HCT116 (cell line): ENCODE results near the gene DNMT3B. TPM values are rescaled to one million over a fixed set of nuclear protein-coding genes. Genes with fewer than 3 reads are reported as not detected.

Experiments
- ATAC-seq: fragments of 200-7000 bp; cut with Tn5 transposase; 2 replicates; pipeline ENCODE4 v1.9.1; 2020; ENCODE audit warnings: mild to moderate bottlenecking, moderate library complexity
- BruUV-seq: library from RNA; stranded (reverse); fragments of 400-500 nt; replicated peaks from 2 replicates; lab custom pipeline; 2021; lab: Mats Ljungman, UMichigan
- CTCF ChIA-PET: fragments of 300-600 bp; sonication (Branson Sonifier 250); formaldehyde crosslinking; loops from one replicate; lab custom pipeline; 2021; ENCODE audit warnings: antibody characterized with exemption; lab: Charles Lee
- POLR2A ChIA-PET: fragments of 300-600, 350-600 bp; sonication (Branson Sonifier 250); formaldehyde crosslinking; loops from one replicate; lab custom pipeline; 2021; ENCODE audit warnings: antibody characterized with exemption; lab: Charles Lee
- RAD21 ChIA-PET, 2 experiments: fragments of 300-600 bp; sonication (Branson Sonifier 250); formaldehyde crosslinking; loops; one replicate each; lab custom pipeline; 2023; ENCODE audit warnings: low total read pairs in 2 of 2; ENCODE audit not compliant: uncharacterized antibody in 2 of 2, unreplicated experiment in 2 of 2, low non-redundant PET in 1 of 2; lab: Charles Lee
- DNase-seq: peaks from one replicate; pipeline ENCODE4 v3.0.0-alpha.2; 2010; ENCODE audit warnings: low read depth, low spot score
- H2AFZ ChIP-seq: fragments of 200-600 bp; shearing (Covaris generic), sonication (generic); 2 replicates; pipeline ENCODE4 v1.6.1; 2017; ENCODE audit warnings: low read depth, mixed run types, mixed read lengths, antibody characterized with exemption, low read length; ENCODE audit not compliant: poor library complexity, severe bottlenecking
- H3K27ac ChIP-seq: 2 replicates; pipeline ENCODE4 v1.5.1; 2012; ENCODE audit warnings: low read depth, low read length
- H3K27me3 ChIP-seq: fragments of 200-600 bp; sonication (generic); 2 replicates; pipeline ENCODE4 v1.6.1; 2016; ENCODE audit warnings: mixed run types, low read length, mixed read lengths; ENCODE audit not compliant: insufficient read depth
- H3K36me3 ChIP-seq, 2 experiments: fragments of 200-500 bp in 1 of 2; fragments of 200-600 bp in 1 of 2; sonication (Bioruptor generic) in 1 of 2; sonication (generic) in 1 of 2; 2 replicates each; pipeline versions ENCODE4 v1.5.1 to v1.6.1; 2014 to 2016; ENCODE audit warnings: low read length in 2 of 2, inconsistent platforms in 1 of 2, mixed read lengths in 1 of 2, mixed run types in 1 of 2; ENCODE audit not compliant: insufficient read depth in 2 of 2, control insufficient read depth in 1 of 2
- H3K4me1 ChIP-seq, 2 experiments: fragments of 200-600 bp in 1 of 2; sonication (generic) in 1 of 2; 2 replicates each; pipeline versions ENCODE4 v1.5.1 to v1.6.1; 2012 to 2017; ENCODE audit warnings: low read length in 2 of 2, inconsistent platforms in 1 of 2, mild to moderate bottlenecking in 1 of 2, mixed read lengths in 1 of 2, mixed run types in 1 of 2, moderate library complexity in 1 of 2; ENCODE audit not compliant: insufficient read depth in 2 of 2, control insufficient read depth in 1 of 2
- H3K4me2 ChIP-seq: fragments of 200-600 bp; sonication (generic); 2 replicates; pipeline ENCODE4 v1.6.1; 2017; ENCODE audit warnings: mixed run types, low read length, mixed read lengths
- H3K4me3 ChIP-seq, 2 experiments: fragments of 200-600 bp in 1 of 2; sonication (generic) in 1 of 2; replicated peaks in 1 of 2; 2 replicates each; pipeline ENCODE4 v1.5.1; 2011 to 2016; ENCODE audit warnings: low read length in 2 of 2, control low read depth in 1 of 2, low read depth in 1 of 2, mild to moderate bottlenecking in 1 of 2, mixed read lengths in 1 of 2, mixed run types in 1 of 2
- H3K79me2 ChIP-seq: fragments of 200-600 bp; sonication (generic); 2 replicates; pipeline ENCODE4 v1.6.1; 2017; ENCODE audit warnings: mild to moderate bottlenecking, mixed run types, low read length, moderate library complexity, mixed read lengths; ENCODE audit not compliant: insufficient read depth
- H3K9ac ChIP-seq: fragments of 200-600 bp; sonication (generic); 2 replicates; pipeline ENCODE4 v1.6.1; 2016; ENCODE audit warnings: low read length, mixed read lengths
- H3K9me2 ChIP-seq: fragments of 200-600 bp; sonication (generic), shearing (Covaris generic); 2 replicates; pipeline ENCODE4 v1.6.1; 2017; ENCODE audit warnings: mixed run types, mild to moderate bottlenecking, moderate library complexity; ENCODE audit not compliant: insufficient read depth
- H3K9me3 ChIP-seq, 2 experiments: fragments of 200-500 bp in 1 of 2; fragments of 200-600 bp in 1 of 2; sonication (Bioruptor generic) in 1 of 2; sonication (generic) in 1 of 2; 2 replicates each; pipeline ENCODE4 v1.6.1; 2014 to 2017; ENCODE audit warnings: low read length in 2 of 2, mixed read lengths in 2 of 2, inconsistent platforms in 1 of 2, low read depth in 1 of 2, mild to moderate bottlenecking in 1 of 2, mixed run types in 1 of 2, moderate library complexity in 1 of 2; ENCODE audit not compliant: control insufficient read depth in 1 of 2, insufficient read depth in 1 of 2
- H4K20me1 ChIP-seq: fragments of 200-600 bp; sonication (generic), shearing (Covaris generic); 2 replicates; pipeline ENCODE4 v1.6.1; 2017; ENCODE audit warnings: mixed run types, mild to moderate bottlenecking, moderate library complexity; ENCODE audit not compliant: insufficient read depth
- CBX3 ChIP-seq: IDR thresholded peaks from 2 replicates; pipeline ENCODE4 v1.6.1; 2012; ENCODE audit warnings: low read depth
- CEBPB ChIP-seq: IDR thresholded peaks from 2 replicates; pipeline ENCODE4 v1.6.1; 2012; ENCODE audit warnings: low read depth
- EGR1 ChIP-seq: IDR thresholded peaks from 2 replicates; pipeline ENCODE4 v1.6.1; 2012; ENCODE audit warnings: low read depth
- ELF1 ChIP-seq: IDR thresholded peaks from 2 replicates; pipeline ENCODE4 v1.6.1; 2012; ENCODE audit warnings: low read depth, borderline replicate concordance
- EZH2 ChIP-seq: fragments of 200-600 bp; sonication (generic); IDR thresholded peaks from 2 replicates; pipeline ENCODE4 v1.6.1; 2017; ENCODE audit warnings: antibody characterized with exemption, mixed run types
- EZH2phosphoT487 ChIP-seq: fragments of 200-600 bp; IDR thresholded peaks from 2 replicates; pipeline ENCODE4 v1.6.1; 2018; ENCODE audit warnings: antibody characterized with exemption, borderline replicate concordance
- JUND ChIP-seq: IDR thresholded peaks from 2 replicates; pipeline ENCODE4 v1.6.1; 2012
- POLR2A ChIP-seq: IDR thresholded peaks from 2 replicates; pipeline ENCODE4 v1.7.0; 2011; ENCODE audit warnings: borderline replicate concordance; ENCODE audit not compliant: insufficient read depth, insufficient read length; ENCODE audit errors: extremely low read depth
- POLR2AphosphoS5 ChIP-seq: IDR thresholded peaks from 2 replicates; pipeline ENCODE4 v1.6.1; 2011; ENCODE audit warnings: mild to moderate bottlenecking, low read depth, low read length, moderate library complexity
- SIN3A ChIP-seq: IDR thresholded peaks from 2 replicates; pipeline ENCODE4 v1.6.1; 2012; ENCODE audit warnings: low read depth
- SP1 ChIP-seq: IDR thresholded peaks from 2 replicates; pipeline ENCODE4 v1.6.1; 2012; ENCODE audit warnings: low read depth
- SRF ChIP-seq: IDR thresholded peaks from 2 replicates; pipeline ENCODE4 v1.6.1; 2012; ENCODE audit warnings: low read depth
- TCF7L2 ChIP-seq: IDR thresholded peaks from 2 replicates; pipeline ENCODE4 v1.7.0; 2011; ENCODE audit warnings: borderline replicate concordance, inconsistent platforms; ENCODE audit not compliant: insufficient read depth, insufficient read length; ENCODE audit errors: extremely low read depth
- YY1 ChIP-seq: IDR thresholded peaks from 2 replicates; pipeline ENCODE4 v1.6.1; 2011; ENCODE audit warnings: low read length, low read depth, moderate library complexity, mild to moderate bottlenecking; ENCODE audit not compliant: insufficient replicate concordance; ENCODE audit errors: extremely low read depth
- ZFX ChIP-seq: fragments of 450-650 bp; IDR thresholded peaks from 2 replicates; pipeline ENCODE4 v1.6.1; 2017
- ZNF274 ChIP-seq: fragments of 200-500 bp; sonication (Bioruptor generic); IDR thresholded peaks from 2 replicates; pipeline ENCODE4 v1.6.1; 2014; ENCODE audit warnings: mild to moderate bottlenecking, low read depth, low read length, inconsistent platforms
- intact Hi-C: fragments of 100-400 bp; cut with micrococcal nuclease; formaldehyde crosslinking; loops from 2 replicates; pipeline ENCODE4 v1.10.0; 2022
- total RNA-seq: library from RNA; stranded (reverse); gene quantifications from one replicate; pipeline ENCODE4 v1.2.1, GENCODE V29; 2021; ENCODE audit not compliant: unreplicated experiment
- TF ChIP-seq, protein P1 (sequence below): IDR thresholded peaks from 2 replicates; pipeline ENCODE4 v1.6.1; 2011; ENCODE audit warnings: mild to moderate bottlenecking, low read length, moderate library complexity; ENCODE audit not compliant: insufficient replicate concordance; ENCODE audit errors: extremely low read depth
- TF ChIP-seq, protein P2 (sequence below): IDR thresholded peaks from 2 replicates; pipeline ENCODE4 v1.6.1; 2012
- TF ChIP-seq, protein P3 (sequence below): IDR thresholded peaks from 2 replicates; pipeline ENCODE4 v1.6.1; 2012; ENCODE audit warnings: low read depth
- TF ChIP-seq, protein P4 (sequence below), 3 experiments: fragments of 200-600 bp in 1 of 3; sonication (generic) in 1 of 3; IDR thresholded peaks in 2 of 3; conservative IDR thresholded peaks in 1 of 3; 2 replicates each; pipeline ENCODE4 v1.5.1; 2012 to 2017; ENCODE audit warnings: low read depth in 2 of 3, low read length in 2 of 3, antibody characterized with exemption in 1 of 3, borderline replicate concordance in 1 of 3, control low read depth in 1 of 3, mild to moderate bottlenecking in 1 of 3, mixed read lengths in 1 of 3, mixed run types in 1 of 3, moderate library complexity in 1 of 3; ENCODE audit not compliant: insufficient read depth in 1 of 3

The DNMT3B gene
- total RNA-seq, 1 experiment from 2014 or later: 22.2 TPM

DNA sequence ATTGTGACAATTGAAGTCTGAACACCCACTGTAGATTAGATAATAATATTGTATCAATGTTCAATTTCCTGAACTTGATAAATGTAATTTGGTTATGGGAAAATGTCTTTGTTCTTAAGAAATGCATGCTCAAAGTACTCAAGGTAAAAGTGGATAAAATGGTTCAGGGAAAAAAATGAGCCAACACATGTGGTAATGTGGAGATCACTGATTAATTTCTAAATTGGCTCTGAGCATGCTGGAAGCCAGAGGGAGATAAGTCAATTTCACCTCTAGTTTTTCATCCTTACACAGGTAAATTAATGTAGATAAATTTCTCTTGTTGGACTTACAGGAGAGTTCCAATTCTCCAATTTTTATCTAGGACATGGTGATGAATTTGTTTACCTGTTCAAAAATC lies 10.9 kb upstream of the DNMT3B start:
- ATAC-seq (no peak), DNase-seq (no peak)
- ChIA-PET POLR2A (no interaction called here), CTCF (interaction anchor here (1.6 kb wide), 1 partner anchor 39 kb away, joined by 3 read pairs; no protein-coding TSS in a partner anchor), RAD21 (no interaction called here)
- Histone ChIP-seq H3K36me3 (no peaks in the 10 kb centered on the region), H3K79me2 (no peaks in the 10 kb centered on the region), H4K20me1 (no peaks in the 10 kb centered on the region), H3K4me3 (no peak overlapping the region), H3K4me2 (no peak overlapping the region), H3K27ac (no peak overlapping the region), H3K4me1 (peaks cover 0 to 23% of the 10 kb centered on the region in 2 experiments; a peak in 2 of 4 replicates), H3K9me3 (no peaks in the 10 kb centered on the region), H3K27me3 (no peaks in the 10 kb centered on the region), H3K9me2 (no peaks in the 10 kb centered on the region), H2AFZ (no peak overlapping the region), H3K9ac (no peak overlapping the region)
- intact Hi-C loops: no loop called here
- TF ChIP-seq ZNF274 (no peak), YY1 (no peak), EGR1 (no peak), TCF7L2 (no peak), ZFX (no peak), SP1 (no peak), EZH2 (no peak), SIN3A (no peak), CEBPB (no peak), POLR2A (no peak), CBX3 (no peak), JUND (no peak), EZH2phosphoT487 (no peak), ELF1 (no peak), SRF (no peak), POLR2AphosphoS5 (no peak)
- TF ChIP-seq, protein P1, sequence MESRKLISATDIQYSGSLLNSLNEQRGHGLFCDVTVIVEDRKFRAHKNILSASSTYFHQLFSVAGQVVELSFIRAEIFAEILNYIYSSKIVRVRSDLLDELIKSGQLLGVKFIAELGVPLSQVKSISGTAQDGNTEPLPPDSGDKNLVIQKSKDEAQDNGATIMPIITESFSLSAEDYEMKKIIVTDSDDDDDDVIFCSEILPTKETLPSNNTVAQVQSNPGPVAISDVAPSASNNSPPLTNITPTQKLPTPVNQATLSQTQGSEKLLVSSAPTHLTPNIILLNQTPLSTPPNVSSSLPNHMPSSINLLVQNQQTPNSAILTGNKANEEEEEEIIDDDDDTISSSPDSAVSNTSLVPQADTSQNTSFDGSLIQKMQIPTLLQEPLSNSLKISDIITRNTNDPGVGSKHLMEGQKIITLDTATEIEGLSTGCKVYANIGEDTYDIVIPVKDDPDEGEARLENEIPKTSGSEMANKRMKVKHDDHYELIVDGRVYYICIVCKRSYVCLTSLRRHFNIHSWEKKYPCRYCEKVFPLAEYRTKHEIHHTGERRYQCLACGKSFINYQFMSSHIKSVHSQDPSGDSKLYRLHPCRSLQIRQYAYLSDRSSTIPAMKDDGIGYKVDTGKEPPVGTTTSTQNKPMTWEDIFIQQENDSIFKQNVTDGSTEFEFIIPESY: no peak
- TF ChIP-seq, protein P2, sequence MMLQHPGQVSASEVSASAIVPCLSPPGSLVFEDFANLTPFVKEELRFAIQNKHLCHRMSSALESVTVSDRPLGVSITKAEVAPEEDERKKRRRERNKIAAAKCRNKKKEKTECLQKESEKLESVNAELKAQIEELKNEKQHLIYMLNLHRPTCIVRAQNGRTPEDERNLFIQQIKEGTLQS: no peak
- TF ChIP-seq, protein P3, sequence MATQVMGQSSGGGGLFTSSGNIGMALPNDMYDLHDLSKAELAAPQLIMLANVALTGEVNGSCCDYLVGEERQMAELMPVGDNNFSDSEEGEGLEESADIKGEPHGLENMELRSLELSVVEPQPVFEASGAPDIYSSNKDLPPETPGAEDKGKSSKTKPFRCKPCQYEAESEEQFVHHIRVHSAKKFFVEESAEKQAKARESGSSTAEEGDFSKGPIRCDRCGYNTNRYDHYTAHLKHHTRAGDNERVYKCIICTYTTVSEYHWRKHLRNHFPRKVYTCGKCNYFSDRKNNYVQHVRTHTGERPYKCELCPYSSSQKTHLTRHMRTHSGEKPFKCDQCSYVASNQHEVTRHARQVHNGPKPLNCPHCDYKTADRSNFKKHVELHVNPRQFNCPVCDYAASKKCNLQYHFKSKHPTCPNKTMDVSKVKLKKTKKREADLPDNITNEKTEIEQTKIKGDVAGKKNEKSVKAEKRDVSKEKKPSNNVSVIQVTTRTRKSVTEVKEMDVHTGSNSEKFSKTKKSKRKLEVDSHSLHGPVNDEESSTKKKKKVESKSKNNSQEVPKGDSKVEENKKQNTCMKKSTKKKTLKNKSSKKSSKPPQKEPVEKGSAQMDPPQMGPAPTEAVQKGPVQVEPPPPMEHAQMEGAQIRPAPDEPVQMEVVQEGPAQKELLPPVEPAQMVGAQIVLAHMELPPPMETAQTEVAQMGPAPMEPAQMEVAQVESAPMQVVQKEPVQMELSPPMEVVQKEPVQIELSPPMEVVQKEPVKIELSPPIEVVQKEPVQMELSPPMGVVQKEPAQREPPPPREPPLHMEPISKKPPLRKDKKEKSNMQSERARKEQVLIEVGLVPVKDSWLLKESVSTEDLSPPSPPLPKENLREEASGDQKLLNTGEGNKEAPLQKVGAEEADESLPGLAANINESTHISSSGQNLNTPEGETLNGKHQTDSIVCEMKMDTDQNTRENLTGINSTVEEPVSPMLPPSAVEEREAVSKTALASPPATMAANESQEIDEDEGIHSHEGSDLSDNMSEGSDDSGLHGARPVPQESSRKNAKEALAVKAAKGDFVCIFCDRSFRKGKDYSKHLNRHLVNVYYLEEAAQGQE: no peak
- TF ChIP-seq, protein P4, sequence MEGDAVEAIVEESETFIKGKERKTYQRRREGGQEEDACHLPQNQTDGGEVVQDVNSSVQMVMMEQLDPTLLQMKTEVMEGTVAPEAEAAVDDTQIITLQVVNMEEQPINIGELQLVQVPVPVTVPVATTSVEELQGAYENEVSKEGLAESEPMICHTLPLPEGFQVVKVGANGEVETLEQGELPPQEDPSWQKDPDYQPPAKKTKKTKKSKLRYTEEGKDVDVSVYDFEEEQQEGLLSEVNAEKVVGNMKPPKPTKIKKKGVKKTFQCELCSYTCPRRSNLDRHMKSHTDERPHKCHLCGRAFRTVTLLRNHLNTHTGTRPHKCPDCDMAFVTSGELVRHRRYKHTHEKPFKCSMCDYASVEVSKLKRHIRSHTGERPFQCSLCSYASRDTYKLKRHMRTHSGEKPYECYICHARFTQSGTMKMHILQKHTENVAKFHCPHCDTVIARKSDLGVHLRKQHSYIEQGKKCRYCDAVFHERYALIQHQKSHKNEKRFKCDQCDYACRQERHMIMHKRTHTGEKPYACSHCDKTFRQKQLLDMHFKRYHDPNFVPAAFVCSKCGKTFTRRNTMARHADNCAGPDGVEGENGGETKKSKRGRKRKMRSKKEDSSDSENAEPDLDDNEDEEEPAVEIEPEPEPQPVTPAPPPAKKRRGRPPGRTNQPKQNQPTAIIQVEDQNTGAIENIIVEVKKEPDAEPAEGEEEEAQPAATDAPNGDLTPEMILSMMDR (IDR thresholded peaks at IDR 0.05 in 2 of 3, conservative IDR thresholded peaks at IDR 0.05 in 1 of 3; ENCODE audit: borderline replicate concordance in 1 of 3, insufficient read depth in 1 of 3, low read depth in 2 of 3, low read length in 2 of 3): no peak
- BruUV-seq: no TSS peak
